HG02623 (cell line): ENCODE results near the gene TMEM178B.
"Not testable (repeated sequence)": the region's sequence is repeated elsewhere in the genome, so short reads cannot be mapped to it uniquely, and the experiment has no call there.

Source experiments
- ATAC-seq: cut with Tn5 transposase; IDR thresholded peaks from one replicate; pipeline ENCODE4 v1.9.1; 2021; ENCODE audit warnings: moderate library complexity; ENCODE audit not compliant: unreplicated experiment

Gene TMEM178B

DNA sequence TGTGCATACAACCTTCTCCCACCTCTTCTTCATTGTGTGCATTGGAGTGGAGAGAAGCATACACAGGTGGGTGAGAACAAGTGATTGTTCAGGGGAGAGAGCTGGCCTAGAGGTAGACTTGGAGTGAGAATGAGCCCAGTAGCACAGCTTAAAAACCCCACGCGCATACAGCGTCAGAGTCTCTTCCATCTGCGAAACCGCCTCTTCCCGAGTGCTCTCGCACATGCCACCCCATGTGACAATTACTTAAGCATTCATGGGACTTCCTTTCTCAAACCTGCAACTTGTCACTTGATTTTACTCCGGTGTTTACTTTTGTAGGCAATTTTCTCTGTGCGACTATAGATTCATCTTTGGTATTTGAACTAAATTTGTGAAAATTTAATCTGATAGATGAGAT, 300.6 kb downstream of the TMEM178B start:
- ATAC-seq, result no peak

DNA sequence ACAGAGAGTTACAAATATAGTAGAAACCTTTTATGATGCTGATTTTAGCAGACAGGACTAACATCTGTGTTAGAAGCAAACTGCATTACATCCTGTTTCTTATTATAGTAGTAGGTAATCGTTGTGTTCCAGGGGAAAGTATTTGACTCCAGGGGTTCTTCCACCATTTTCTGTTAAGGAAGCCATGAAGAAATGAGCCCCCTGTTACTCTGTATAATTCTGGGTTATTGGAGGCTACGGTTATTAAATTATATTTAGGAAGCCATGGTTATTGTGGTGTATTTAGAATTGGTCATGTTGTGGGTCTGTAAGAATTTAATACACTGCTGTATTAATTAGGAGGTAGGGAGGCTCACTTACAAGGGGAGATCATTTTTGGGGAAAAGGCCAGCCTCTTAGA, 301.6 kb downstream of the TMEM178B start:
- no peak for ATAC-seq

DNA sequence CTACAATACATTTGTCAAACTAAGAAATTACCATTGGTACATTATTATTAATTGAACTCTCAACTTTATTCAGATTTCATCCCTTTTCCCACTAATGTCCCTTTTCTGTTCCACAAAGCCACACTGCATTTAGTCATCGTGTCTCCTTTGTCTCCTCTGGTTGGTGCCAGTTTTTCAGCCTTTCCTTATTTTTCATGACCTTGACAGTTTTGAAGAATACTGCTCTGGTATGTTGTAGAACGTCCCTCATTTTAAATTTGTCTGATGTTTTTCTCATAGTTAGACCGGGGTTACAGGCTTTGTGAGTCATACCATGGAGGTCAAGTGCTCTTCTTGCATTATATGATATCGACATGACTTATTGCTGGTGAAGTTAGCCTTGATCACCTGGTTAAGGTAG, 304.0 kb downstream of the TMEM178B start:
- ATAC-seq, result no peak

DNA sequence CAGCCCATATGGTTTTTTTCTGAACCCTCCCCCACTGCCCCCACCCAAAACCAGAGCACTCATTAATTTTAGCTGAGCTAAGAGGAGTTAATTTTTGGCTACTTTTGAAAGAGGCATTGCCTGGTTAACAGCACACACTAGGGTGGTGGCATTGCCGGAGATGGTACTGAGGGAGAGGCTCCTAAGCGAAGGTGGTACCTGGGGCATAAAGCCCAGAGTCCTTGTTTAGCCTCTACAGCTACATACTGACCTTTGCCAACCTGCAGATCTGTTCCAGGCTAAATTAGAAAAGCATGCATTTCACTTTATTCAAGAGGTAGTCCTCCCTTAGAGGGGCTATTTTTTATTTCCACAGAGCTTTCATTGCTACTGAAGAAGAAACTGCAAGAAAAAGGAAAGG, 304.5 kb downstream of the TMEM178B start:
- no peak for ATAC-seq

DNA sequence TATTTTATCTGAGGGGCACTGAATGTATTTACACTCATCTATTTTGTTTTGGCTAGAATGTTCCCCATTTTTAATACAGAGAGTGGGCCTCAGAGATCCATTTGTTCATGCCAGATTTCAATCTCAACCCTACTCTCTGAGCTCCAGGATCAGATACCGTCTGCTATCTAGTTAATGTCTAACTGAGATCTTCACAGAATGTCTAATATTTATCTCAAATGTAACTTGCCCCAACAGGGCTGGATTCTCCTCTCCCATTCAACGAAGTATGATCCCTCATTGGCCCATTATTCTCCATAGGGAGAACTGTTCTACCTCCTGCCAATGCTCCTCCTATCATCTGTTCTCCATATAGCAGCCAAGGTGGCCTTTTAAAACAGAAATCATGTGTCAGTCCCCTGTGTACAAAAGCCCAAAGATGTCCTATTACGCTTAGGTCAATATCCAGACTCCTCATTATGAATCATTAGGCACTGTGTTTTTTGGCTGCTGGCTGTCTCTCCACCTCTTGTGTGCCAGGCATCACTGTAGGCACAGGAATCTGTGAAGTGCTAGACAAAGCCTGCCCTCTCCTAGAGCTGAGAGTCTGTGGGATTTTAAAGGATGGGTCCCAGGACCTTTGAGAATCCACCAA, 308.0 kb downstream of the TMEM178B start:
- no peak for ATAC-seq

DNA sequence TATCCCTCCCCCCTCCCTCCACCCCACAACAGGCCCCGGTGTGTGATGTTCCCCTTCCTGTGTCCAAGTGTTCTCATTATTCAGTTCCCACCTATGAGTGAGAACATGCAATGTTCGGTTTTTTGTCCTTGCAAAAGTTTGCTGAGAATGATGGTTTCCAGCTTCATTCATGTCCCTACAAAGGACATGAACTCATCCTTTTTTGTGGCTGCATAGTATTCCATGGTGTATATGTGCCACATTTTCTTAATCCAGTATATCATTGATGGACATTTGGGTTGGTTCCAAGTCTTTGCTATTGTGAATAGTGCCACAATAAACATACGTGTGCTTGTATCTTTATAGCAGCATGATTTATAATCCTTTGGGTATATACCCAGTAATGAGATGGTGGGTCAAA, 309.5 kb downstream of the TMEM178B start:
- ATAC-seq, result not testable (repeated sequence)

DNA sequence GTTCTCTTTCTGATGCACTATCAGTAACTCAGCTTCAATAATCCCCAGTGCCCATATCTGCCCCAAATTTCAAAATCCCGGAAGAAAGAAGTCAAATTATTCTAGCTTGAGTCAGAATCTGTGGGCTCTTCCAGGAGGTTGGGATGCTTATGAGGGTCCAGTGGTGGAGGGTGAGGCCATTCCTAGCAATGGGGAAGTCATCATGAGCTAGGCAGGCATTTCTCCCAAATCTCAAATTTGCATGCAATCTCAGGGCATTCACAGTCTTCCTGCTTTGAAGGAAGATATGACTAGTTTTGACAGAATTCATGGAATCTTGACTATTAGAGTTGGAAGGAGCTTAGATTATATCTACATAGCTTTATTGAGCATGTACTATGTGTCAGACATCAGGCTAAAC, 313.0 kb downstream of the TMEM178B start:
- no peak for ATAC-seq

DNA sequence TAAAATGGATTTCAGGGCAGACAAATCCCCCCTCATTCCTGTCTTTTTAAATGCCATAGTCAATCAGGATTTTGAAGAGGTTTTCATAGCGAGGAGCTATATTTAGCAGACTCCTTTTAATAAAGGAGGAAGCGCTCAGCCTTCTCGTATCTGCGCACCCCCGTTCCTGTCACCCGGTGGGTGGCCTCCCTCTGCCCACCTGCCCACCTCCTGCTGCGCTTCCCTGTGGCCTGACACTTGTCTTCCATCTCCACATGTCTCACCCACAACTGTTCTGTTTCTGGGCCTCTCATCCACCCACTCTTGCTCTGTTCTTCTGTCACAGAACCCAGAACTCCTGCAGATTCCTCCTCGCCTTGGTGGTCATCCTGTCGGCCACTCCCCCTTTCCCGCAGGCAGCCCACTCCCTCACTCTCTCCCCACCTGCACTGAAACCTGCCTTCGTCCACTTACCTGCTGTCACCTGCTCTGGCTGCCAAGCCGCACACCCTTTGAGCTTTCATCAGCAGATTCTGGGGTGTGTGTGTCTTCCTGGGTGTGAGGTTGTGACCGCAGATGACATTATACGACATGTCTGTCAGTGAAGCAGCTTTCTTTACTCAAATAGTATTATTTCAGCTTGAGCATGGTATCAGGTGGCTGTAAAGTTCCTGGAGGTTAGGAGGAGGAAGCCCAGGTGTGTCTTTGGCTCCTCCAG, 313.8 kb downstream of the TMEM178B start:
- no peak for ATAC-seq

DNA sequence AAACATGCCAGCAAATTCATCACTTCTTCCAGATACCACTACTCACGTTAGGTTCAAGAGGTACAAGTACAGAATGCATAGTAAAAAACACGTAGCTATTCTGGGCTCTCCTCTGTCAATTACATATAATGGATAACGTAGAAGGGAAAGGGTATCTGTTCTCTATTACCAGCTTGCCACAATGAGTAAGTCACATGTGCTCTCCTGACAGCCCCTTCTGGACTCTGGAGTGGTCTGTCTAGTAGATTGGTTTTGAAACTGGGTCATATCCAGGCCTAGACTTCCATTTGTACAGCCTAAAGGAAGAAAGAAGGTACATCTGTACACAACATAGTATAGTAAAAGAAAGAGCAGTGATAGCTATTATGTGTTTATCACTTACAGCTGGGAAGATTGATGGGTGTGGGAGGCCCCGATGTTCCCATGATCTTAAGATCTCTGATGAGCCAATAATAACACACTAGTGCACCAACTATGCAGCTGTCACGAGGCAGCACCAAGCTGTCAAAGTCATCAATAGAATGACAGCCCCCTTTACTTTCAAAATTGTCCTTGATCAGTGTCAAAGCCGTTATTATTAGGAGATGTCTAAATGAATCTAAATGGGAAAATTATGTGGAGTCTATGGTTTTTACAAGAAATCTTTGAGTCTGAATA, 315.4 kb downstream of the TMEM178B start:
- ATAC-seq, result no peak

DNA sequence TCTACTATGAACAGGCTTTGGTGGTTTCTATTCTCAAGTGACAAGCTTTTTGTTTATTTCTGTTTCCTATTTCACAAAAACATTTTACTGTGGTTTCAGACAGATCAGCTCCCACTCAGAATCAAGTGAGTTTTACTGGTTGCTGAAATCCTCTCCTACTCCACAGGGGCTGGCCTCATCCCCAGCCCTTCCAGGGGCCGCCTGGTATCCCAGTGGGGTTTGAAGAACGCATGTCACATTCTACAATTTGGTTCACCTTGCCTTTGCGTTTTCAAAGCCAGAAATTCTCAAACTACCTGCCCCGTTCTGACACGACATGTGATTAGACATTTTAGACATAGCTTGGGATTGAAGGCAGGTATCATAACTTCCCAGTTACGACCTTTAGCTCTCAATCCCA, 316.5 kb downstream of the TMEM178B start:
- ATAC-seq, result no peak

DNA sequence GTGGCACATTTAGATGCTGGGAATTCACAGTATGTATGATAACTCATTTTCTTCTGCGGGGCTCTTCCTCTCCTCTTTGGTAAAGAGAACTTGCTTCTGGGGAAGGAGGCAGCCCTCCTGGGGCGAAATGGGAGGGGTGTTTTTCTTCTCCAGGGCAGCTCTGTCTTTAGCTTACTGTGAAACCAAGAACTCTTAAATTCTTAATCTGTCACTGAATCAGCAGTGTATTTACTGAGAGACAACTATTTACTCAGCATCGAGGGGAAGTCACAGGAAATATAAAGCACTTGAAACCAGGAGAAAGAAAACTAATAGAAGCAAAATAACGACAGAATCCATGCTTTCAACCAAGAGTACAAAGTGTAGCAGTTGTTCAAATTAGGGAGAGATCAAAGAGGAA, 319.2 kb downstream of the TMEM178B start:
- ATAC-seq, result no peak

DNA sequence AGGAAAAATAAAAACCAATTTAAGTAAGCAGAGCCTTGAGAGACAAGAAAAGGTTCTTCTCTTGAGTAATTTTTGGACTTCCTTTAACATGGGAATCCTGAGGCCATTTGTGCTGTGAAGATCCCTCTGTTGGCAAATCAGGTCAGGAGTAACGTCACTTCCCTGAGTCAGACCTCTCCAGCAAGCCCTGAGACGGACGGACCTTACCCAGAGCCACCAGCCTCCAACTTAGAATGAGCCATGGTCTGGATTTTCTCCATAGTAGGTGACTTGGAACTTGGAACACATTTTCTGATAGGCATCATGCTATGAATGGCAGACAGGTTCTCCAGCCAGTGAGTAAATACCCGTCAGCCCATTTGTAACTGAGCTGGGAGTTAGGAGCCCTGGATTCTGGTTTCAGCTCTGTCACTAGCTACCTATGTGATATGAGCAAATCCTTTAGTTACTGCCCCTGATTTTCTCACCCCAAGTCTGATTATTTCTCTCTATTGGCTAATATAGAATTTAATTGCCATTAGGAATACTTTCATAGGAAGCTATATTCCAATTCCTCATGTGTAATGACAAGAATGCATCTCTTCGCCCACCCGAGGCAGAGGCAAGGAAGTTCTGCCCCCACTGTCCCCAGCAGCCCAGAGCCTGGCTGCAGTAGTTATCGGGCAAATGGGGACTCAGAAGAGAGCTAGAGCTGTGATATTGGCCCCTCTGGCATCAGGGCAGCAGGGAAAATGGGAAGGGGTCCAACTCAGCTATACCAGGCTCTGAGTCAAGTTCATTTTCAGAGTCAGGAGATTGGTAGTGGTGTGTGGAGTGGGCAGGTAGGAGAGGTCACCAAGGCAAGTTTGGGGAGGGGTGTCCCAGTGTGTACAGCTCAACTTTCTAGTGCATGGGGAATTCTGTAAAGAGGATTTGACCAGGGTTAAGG, 323.6 kb downstream of the TMEM178B start:
- no peak for ATAC-seq

DNA sequence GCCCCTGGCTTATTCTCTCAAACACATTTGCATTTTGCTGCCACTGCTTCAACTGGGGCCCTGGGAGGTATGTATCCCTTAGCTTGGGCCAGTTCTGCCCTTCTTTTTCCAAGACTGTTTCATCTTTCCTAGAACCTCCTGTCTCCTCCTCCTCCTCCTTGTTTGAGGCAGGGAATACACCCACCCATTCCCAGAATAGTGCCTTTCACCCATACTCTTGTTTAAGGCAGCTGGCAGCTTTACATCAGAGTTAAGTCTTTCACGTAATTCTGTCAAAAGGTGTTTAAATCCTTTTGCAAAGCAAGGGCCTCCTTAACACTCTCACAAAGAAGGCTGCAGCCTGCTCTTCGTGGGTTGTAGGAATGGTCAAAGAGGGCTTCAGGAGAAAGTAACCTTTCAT, 326.5 kb downstream of the TMEM178B start:
- no peak for ATAC-seq

DNA sequence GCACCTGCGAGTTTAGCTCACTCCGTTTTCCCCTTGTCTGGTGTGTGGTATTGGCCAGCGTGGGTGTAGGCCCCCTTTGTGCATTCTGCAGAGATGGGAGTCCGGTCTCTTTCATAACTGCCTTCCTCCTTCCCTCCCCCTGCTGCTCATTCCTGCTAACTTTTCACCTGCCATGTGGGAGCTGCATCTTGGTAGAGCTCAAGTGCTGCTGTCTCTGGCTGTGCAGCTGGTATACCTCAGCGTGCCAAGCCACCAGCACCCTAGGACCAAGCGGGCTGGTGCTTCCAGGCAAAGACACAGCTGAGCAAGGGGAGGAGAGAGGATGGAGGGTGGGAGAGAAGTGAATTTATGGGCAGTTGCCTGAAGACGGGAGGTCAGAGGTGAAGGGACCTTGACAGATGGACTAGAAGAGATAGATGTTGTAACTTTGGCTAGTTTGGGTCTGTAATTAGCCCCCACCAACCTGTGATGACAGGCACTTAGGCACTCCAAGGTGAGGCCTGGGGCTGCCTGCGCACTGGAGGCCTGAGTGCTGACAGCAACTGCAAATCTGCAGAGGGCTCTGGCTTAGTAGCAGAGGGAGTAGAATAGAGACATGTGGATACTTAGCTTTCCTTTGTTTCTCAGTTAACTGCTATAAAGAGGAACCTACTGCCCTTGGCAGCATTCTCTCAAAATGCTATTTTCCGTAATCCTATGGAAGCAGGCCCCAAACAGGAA, 328.6 kb downstream of the TMEM178B start:
- ATAC-seq, result no peak

DNA sequence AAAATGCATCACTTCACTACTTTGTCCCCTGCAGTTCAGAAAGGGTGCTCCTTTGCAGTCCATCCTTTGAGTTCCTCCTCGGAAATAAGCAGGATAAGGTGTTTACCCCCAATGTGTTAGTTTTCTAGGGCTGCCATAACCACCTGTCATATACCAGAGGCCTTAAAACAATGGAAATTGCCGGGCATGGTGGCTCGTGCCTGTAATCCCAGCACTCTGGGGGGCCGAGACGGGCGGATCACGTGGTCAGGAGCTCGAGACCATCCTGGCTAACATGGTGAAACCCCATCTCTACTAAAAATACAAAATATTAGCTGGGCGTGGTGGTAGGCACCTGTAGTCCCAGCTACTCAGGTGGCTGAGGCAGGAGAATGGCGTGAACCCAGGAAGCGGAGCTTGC, 330.0 kb downstream of the TMEM178B start:
- ATAC-seq, result not testable (repeated sequence)

DNA sequence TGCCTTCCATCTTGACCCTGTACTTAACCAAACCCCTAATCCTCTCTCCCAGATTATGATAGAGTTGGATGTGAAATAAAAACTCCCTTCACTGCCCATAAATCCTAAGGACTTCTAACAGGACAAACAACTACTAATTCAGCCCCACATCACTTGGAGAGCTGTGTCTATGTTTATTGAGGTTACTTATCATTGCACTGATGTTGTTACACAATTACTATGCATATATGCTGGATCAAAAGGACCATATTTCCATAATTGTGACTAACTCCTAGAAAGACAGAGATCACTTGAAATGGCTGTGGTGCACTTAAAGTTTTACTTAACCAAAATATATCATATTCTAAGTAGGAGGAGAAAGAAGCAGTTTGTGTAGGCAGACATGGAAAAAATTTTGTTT, 332.5 kb downstream of the TMEM178B start:
- ATAC-seq, result no peak

DNA sequence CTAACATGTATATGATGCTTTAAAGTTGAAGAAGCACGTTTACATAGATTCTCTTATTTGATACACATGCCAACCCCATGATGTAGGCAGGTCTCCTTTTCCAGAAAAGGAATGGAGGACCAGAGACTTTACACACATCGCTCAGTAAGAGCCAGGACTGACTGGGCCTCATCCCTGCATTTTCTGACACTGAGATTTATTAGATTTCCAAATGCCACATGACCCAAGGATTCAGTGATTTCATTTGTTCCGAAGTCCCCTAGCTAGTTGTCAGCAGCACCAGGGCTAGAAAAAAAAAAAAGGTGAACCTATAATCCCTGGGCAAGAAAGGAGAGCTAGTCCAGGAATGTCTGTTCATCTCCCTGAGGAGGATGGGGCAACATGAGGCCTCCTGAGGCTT, 334.0 kb downstream of the TMEM178B start:
- ATAC-seq, result no peak

DNA sequence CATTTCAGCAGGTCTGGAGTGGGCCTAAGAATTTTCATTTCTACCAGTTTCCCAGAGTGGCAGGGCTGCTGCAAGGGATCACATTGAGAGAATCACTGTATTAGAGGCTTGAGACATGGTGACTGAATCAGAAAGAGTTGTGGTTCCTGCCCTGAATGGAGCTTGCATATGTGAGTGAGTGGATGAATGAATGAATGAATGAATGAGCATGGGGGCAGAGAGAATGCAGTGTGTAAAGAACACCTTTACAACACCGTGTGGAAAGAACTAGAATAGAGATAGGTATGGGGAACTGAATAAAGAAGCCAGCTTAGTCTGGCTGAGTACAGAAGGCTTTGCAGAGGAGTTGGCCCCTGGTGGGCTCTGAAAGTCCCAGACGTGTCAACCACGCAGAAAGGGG, 334.6 kb downstream of the TMEM178B start:
- ATAC-seq, result no peak

DNA sequence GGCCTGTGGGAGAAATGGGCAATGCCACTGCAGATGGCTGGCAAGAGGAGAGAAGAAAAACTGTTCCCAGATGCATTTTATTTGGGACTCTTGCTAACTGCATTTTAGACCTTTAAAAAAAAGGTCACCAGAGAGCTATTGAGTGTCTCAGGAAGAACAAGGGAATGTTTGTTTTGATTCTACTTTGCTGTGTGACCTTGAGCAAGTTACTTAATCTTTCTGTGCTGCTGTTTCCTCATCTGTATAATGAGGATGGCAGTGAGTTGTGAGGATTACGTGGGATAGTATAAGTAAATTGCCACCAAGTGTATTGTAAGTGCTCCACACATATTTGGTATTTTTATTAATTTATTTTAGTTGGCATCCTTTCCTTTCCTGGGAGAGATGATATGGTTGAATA, 335.4 kb downstream of the TMEM178B start:
- ATAC-seq, result no peak

DNA sequence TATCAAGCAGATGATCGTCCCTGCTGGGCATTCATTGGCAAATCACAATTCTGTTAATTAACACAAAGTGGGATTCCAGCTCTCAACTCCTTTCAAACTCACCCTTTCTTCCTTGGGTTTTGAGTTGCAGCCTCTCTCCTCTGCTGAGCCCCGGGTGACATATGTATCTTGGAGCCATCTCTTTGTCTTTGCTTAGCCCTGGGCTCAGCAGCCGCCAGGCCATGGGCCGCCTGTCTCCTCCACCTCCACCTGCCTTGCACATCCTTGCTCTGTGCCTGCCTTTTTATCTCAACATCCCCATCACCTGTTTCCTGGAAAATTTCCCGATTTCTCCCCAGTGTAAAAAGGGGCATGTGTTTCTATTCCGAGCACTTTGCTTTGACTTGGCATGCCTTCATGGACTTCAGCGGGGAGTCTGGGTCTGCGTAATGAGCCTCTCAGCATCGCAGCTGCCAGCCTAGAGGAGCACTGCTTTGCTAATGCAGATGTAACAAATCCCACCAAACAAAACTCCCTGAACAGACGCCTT, 336.0 kb downstream of the TMEM178B start:
- no peak for ATAC-seq
